Caco-2 (cell line): Measurements from ENCODE around the gene PLCH1. TPM values are rescaled to one million over a fixed set of nuclear protein-coding genes. Genes with fewer than 3 reads are reported as not detected.

Experiments
- BruUV-seq: library from RNA; stranded (reverse); fragments of 400-500 nt; replicated peaks from 2 replicates; lab custom pipeline; 2021; lab: Mats Ljungman, UMichigan
- CTCF ChIA-PET: fragments of 300-600 bp; sonication (Branson Sonifier 250); formaldehyde crosslinking; loops from one replicate; lab custom pipeline; 2022; ENCODE audit warnings: antibody characterized with exemption; lab: Charles Lee
- POLR2A ChIA-PET: fragments of 300-600 bp; sonication (Branson Sonifier 250); formaldehyde crosslinking; loops from one replicate; lab custom pipeline; 2022; ENCODE audit warnings: antibody characterized with exemption; lab: Charles Lee
- DNase-seq, 2 experiments: peaks; one replicate each; pipeline versions ENCODE4 v3.0.0 to v3.0.0-alpha.2; 2020 to 2022
- H3K27me3 ChIP-seq: replicated peaks from 2 replicates; pipeline ENCODE4 v1.6.0; 2011; ENCODE audit warnings: low read length; ENCODE audit not compliant: control insufficient read depth, insufficient read depth
- H3K36me3 ChIP-seq: 2 replicates; pipeline ENCODE4 v1.5.1; 2011; ENCODE audit warnings: low read length; ENCODE audit not compliant: control insufficient read depth, insufficient read depth
- H3K4me1 ChIP-seq: fragments of 250-450 bp; sonication (Bioruptor Pico); 2 replicates; pipeline ENCODE4 v1.5.1; 2020; ENCODE audit warnings: mild to moderate bottlenecking
- H3K4me3 ChIP-seq: 2 replicates; pipeline ENCODE4 v1.5.1; 2011; ENCODE audit warnings: low read depth, mild to moderate bottlenecking, control low read depth, low read length
- H3K9me3 ChIP-seq: fragments of 250-450 bp; sonication (Bioruptor Pico); 2 replicates; pipeline ENCODE4 v1.5.1; 2020; ENCODE audit warnings: mild to moderate bottlenecking, moderate library complexity
- H3K27ac Mint-ChIP-seq: one replicate; pipeline ENCODE4 v1.8.0; 2022; ENCODE audit warnings: mixed read lengths; ENCODE audit not compliant: unreplicated experiment
- H3K27me3 Mint-ChIP-seq: one replicate; pipeline ENCODE4 v1.8.0; 2022; ENCODE audit warnings: mixed read lengths; ENCODE audit not compliant: insufficient read depth, unreplicated experiment
- H3K36me3 Mint-ChIP-seq: one replicate; pipeline ENCODE4 v1.8.0; 2022; ENCODE audit warnings: mild to moderate bottlenecking, mixed read lengths; ENCODE audit not compliant: insufficient read depth, unreplicated experiment
- H3K4me1 Mint-ChIP-seq: one replicate; pipeline ENCODE4 v1.8.0; 2022; ENCODE audit warnings: low read depth, mixed read lengths; ENCODE audit not compliant: unreplicated experiment
- H3K4me3 Mint-ChIP-seq: one replicate; pipeline ENCODE4 v1.8.0; 2022; ENCODE audit warnings: mild to moderate bottlenecking, moderate library complexity, mixed read lengths; ENCODE audit not compliant: unreplicated experiment
- H3K9me3 Mint-ChIP-seq: one replicate; pipeline ENCODE4 v1.8.0; 2022; ENCODE audit warnings: mixed read lengths; ENCODE audit not compliant: unreplicated experiment
- CTCF ChIP-seq, 2 experiments: fragments of 200-600 bp in 1 of 2; IDR thresholded peaks; 1 replicate in 1 of 2; 2 replicates in 1 of 2; pipeline versions ENCODE4 v1.5.1 to v1.8.0; 2011 to 2022; ENCODE audit warnings: antibody characterized with exemption in 1 of 2, control low read depth in 1 of 2, inconsistent platforms in 1 of 2, low read depth in 1 of 2, low read length in 1 of 2, mild to moderate bottlenecking in 1 of 2, moderate library complexity in 1 of 2; ENCODE audit not compliant: insufficient read depth in 1 of 2, severe bottlenecking in 1 of 2, unreplicated experiment in 1 of 2
- intact Hi-C: fragments of 100-400 bp; cut with micrococcal nuclease; formaldehyde crosslinking; loops from one replicate; pipeline ENCODE4 v1.10.0; 2022; ENCODE audit not compliant: unreplicated experiment
- total RNA-seq: library from RNA; stranded (reverse); gene quantifications from 2 replicates; pipeline ENCODE4 v1.2.3, GENCODE V29; 2022

The PLCH1 gene
- total RNA-seq, 1 experiment from 2014 or later, result 3.1 TPM

GRCh38 chr3:155500194-155500818, 244.6 kb downstream of the PLCH1 start:
- no peak overlapping the region for H3K27ac Mint-ChIP-seq
- no peaks in the 10 kb centered on the region for H3K9me3 ChIP-seq
- intact Hi-C loops, result no loop called here
- H3K36me3 ChIP-seq, result no peaks in the 10 kb centered on the region
- no peaks in the 10 kb centered on the region for H3K4me1 ChIP-seq
- BruUV-seq, result no TSS peak
- DNase-seq, result no peak
- ChIA-PET POLR2A (no interaction called here), CTCF (no interaction called here)
- H3K27me3 Mint-ChIP-seq, result no peaks in the 10 kb centered on the region
- TF ChIP-seq CTCF (IDR thresholded peaks at IDR 0.05; ENCODE audit: insufficient read depth in 1 of 2, low read depth in 1 of 2, low read length in 1 of 2, severe bottlenecking in 1 of 2, unreplicated experiment in 1 of 2), result no peak
- no peaks in the 10 kb centered on the region for H3K36me3 Mint-ChIP-seq
- no peak overlapping the region for H3K4me3 Mint-ChIP-seq
- H3K27me3 ChIP-seq, result no peaks in the 10 kb centered on the region
- no peak overlapping the region for H3K4me3 ChIP-seq
- no peaks in the 10 kb centered on the region for H3K9me3 Mint-ChIP-seq
- H3K4me1 Mint-ChIP-seq, result no peaks in the 10 kb centered on the region

- DNase-seq, result no peak
- Histone ChIP-seq H3K9me3 (no peaks in the 10 kb centered on the region), H3K4me1 (no peaks in the 10 kb centered on the region), H3K4me3 (no peak overlapping the region), H3K36me3 (no peaks in the 10 kb centered on the region), H3K27me3 (no peaks in the 10 kb centered on the region)
- intact Hi-C loops, result no loop called here
- ChIA-PET CTCF (no interaction called here), POLR2A (no interaction called here)
- H3K36me3 Mint-ChIP-seq, result no peaks in the 10 kb centered on the region
- no TSS peak for BruUV-seq
- no peaks in the 10 kb centered on the region for H3K4me1 Mint-ChIP-seq
- H3K9me3 Mint-ChIP-seq, result no peaks in the 10 kb centered on the region
- H3K27ac Mint-ChIP-seq, result no peak overlapping the region
- no peaks in the 10 kb centered on the region for H3K27me3 Mint-ChIP-seq
- TF ChIP-seq CTCF (IDR thresholded peaks at IDR 0.05; ENCODE audit: insufficient read depth in 1 of 2, low read depth in 1 of 2, low read length in 1 of 2, severe bottlenecking in 1 of 2, unreplicated experiment in 1 of 2), result no peak
- no peak overlapping the region for H3K4me3 Mint-ChIP-seq
Measured at GRCh38 chr3:155497930-155498647, 246.8 kb downstream of the PLCH1 start.

GRCh38 chr3:155496206-155496605, 248.7 kb downstream of the PLCH1 start:
- ChIA-PET POLR2A (no interaction called here), CTCF (no interaction called here)
- intact Hi-C loops, result no loop called here

More at GRCh38 chr3:155496206-155496605, 248.7 kb downstream of the PLCH1 start:
- no peak for DNase-seq
- no peaks in the 10 kb centered on the region for H3K4me1 ChIP-seq
- Mint-ChIP-seq H3K4me1 (no peaks in the 10 kb centered on the region), H3K27me3 (no peaks in the 10 kb centered on the region), H3K9me3 (no peaks in the 10 kb centered on the region), H3K36me3 (no peaks in the 10 kb centered on the region), H3K4me3 (no peak overlapping the region), H3K27ac (no peak overlapping the region)
- H3K9me3 ChIP-seq, result no peaks in the 10 kb centered on the region
- H3K4me3 ChIP-seq, result no peak overlapping the region
- no TSS peak for BruUV-seq
- no peaks in the 10 kb centered on the region for H3K36me3 ChIP-seq
- no peaks in the 10 kb centered on the region for H3K27me3 ChIP-seq
- TF ChIP-seq CTCF (IDR thresholded peaks at IDR 0.05; ENCODE audit: insufficient read depth in 1 of 2, low read depth in 1 of 2, low read length in 1 of 2, severe bottlenecking in 1 of 2, unreplicated experiment in 1 of 2), result no peak
